Adrenal gland (tissue), 5 donors: ENCODE data around the gene ABCB9.

Experiments used
- CTCF ChIP-seq, 6 experiments: fragments of 450-650 bp in 4 of 6; fragments of 200-600 bp in 2 of 6; sonication (generic) in 1 of 6; IDR thresholded peaks; 1 replicate in 5 of 6; 2 replicates in 1 of 6; pipeline versions ENCODE4 v1.5.1 to v1.8.0; 2016 to 2021; ENCODE audit warnings: antibody characterized with exemption in 6 of 6, mild to moderate bottlenecking in 2 of 6, moderate library complexity in 1 of 6
- POLR2A ChIP-seq, 2 donors: fragments of 450-650 bp; IDR thresholded peaks; one replicate each; pipeline ENCODE4 v1.6.1; 2017; ENCODE audit warnings: antibody characterized with exemption in 2 of 2, mild to moderate bottlenecking in 2 of 2, moderate library complexity in 1 of 2
- donor health status: DM: no; HTN: no; CAD: no.

- TF ChIP-seq CTCF (IDR thresholded peaks at IDR 0.05) (no peak), POLR2A (IDR thresholded peaks at IDR 0.05) (no peak)
Observed at GRCh38 chr12:122929812-122930211, 36.5 kb downstream of the ABCB9 start.
